Parathyroid adenoma (tissue), 2 donors: ENCODE data around the gene HNRNPA2B1.
"Not testable (repeated sequence)": the region's sequence is repeated elsewhere in the genome, so short reads cannot be mapped to it uniquely, and the experiment has no call there.

Experiments used
- H2AFZ ChIP-seq: fragments of 300-600 bp; sonication (generic); one replicate; pipeline ENCODE4 v1.7.0; 2017; ENCODE audit warnings: antibody characterized with exemption, mild to moderate bottlenecking
- H3K27ac ChIP-seq: fragments of 300-600 bp; sonication (generic); one replicate; pipeline ENCODE4 v1.7.0; 2017
- H3K27me3 ChIP-seq: fragments of 300-600 bp; sonication (generic); one replicate; pipeline ENCODE4 v1.7.0; 2017; ENCODE audit warnings: low read length; ENCODE audit not compliant: control insufficient read depth, insufficient read depth
- H3K36me3 ChIP-seq: fragments of 300-600 bp; sonication (generic); one replicate; pipeline ENCODE4 v1.7.0; 2017; ENCODE audit warnings: low read length; ENCODE audit not compliant: control insufficient read depth, insufficient read depth
- H3K4me1 ChIP-seq: fragments of 300-600 bp; sonication (generic); one replicate; pipeline ENCODE4 v1.7.0; 2017; ENCODE audit warnings: control low read depth
- H3K4me2 ChIP-seq: fragments of 300-600 bp; sonication (generic); one replicate; pipeline ENCODE4 v1.7.0; 2017; ENCODE audit warnings: low read length
- H3K4me3 ChIP-seq: fragments of 300-600 bp; sonication (generic); one replicate; pipeline ENCODE4 v1.7.0; 2017; ENCODE audit warnings: low read depth, low read length
- H3K79me2 ChIP-seq: fragments of 300-600 bp; sonication (generic); one replicate; pipeline ENCODE4 v1.7.0; 2017; ENCODE audit warnings: control low read depth
- H3K9ac ChIP-seq: fragments of 300-600 bp; sonication (generic); one replicate; pipeline ENCODE4 v1.7.0; 2017; ENCODE audit warnings: mild to moderate bottlenecking
- H3K9me3 ChIP-seq: fragments of 300-600 bp; sonication (generic); one replicate; pipeline ENCODE4 v1.7.0; 2017; ENCODE audit warnings: low read length; ENCODE audit not compliant: control insufficient read depth
- TF ChIP-seq, protein P1 (sequence below): fragments of 300-600 bp; sonication (generic); IDR thresholded peaks from one replicate; pipeline ENCODE4 v1.7.0; 2017; ENCODE audit warnings: antibody characterized with exemption, mild to moderate bottlenecking
- donor health status: primary hyperparathyroidism.

Gene HNRNPA2B1

DNA sequence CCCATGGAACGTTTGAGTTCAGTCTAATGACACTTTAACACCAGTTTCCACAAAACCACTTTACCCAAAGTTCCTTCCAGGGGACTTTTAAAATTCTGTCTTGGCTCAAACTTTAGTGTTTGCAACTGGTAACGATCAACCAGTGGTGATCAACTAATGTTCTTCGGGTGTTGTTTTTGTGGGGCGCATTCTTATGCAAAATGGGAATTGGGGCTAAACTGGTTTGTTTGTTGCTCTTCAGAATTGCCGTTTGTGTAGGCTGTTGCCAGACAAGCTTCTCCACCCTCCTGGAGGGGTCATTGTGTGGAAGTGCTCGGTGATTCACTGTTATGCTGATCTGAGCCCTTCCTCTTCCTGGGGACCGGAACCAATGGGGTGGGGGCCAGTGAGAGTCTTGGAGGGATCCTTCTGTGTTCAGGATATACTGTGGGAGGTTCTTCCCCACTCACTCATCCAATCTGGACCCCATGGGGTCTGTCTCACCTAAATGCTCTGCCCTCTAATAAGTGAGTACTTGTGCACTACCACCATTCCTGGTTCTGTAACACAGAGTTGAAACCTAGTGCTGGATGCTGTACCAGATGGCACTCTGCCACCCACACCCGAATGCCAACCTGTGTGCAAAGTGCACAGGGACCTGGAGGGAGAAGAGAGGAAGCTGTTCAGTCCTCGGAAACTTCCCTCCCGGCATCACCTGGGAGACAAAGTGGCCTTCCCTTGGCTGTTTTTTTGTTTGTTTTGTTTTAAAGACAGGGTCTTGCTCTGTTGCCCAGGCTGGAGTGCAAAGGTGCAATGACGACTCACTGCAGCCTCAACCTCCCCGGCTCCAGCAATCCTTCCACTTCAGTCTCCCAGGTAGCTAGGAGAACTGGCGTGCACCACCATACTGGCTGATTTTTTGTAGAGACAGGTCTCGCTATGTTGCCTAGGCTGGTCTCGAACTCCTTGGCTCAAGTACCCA is 46.4 kb downstream of the HNRNPA2B1 start:
- H3K4me2 ChIP-seq = no peak overlapping the region
- H3K27me3 ChIP-seq = no peaks in the 10 kb centered on the region
- H3K36me3 ChIP-seq = no peaks in the 10 kb centered on the region
- no peaks in the 10 kb centered on the region for H3K79me2 ChIP-seq
- no peak overlapping the region for H3K4me3 ChIP-seq
- H3K27ac ChIP-seq = no peak overlapping the region
- no peak overlapping the region for H2AFZ ChIP-seq
- no peaks in the 10 kb centered on the region for H3K9me3 ChIP-seq
- TF ChIP-seq, protein P1, sequence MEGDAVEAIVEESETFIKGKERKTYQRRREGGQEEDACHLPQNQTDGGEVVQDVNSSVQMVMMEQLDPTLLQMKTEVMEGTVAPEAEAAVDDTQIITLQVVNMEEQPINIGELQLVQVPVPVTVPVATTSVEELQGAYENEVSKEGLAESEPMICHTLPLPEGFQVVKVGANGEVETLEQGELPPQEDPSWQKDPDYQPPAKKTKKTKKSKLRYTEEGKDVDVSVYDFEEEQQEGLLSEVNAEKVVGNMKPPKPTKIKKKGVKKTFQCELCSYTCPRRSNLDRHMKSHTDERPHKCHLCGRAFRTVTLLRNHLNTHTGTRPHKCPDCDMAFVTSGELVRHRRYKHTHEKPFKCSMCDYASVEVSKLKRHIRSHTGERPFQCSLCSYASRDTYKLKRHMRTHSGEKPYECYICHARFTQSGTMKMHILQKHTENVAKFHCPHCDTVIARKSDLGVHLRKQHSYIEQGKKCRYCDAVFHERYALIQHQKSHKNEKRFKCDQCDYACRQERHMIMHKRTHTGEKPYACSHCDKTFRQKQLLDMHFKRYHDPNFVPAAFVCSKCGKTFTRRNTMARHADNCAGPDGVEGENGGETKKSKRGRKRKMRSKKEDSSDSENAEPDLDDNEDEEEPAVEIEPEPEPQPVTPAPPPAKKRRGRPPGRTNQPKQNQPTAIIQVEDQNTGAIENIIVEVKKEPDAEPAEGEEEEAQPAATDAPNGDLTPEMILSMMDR = no peak
- no peak overlapping the region for H3K9ac ChIP-seq
- H3K4me1 ChIP-seq = no peaks in the 10 kb centered on the region

DNA sequence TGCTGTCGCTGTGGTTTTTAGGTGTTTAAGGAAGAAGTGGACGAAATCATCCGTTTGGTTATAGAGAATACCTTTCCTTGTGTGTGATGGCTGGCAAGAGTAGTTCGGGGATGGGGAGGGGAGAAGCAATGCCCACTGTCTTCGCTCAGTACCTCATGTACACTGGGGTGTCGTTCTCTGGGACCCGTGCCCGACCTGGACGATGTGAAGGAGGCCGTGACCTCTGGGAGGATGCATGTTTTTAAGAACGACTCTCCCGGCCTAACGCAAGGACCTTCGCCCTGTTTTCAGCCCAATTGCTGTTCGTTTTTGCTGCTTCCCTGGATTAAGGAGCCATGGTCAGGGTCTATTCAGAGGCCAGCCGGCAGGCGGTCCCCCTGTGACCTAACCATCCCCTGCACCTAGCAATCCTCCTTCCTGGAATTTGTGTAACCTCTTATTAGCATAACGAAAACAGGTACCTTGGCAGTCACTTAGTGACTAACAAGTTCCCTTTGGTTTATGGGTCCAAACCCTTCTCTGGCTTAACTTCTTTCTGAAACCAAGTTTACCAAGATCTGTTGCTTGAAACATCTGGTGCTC is 47.2 kb downstream of the HNRNPA2B1 start:
- Histone ChIP-seq H3K4me2 (no peak overlapping the region), H3K27me3 (no peaks in the 10 kb centered on the region), H3K27ac (no peak overlapping the region), H3K79me2 (no peaks in the 10 kb centered on the region), H3K4me1 (no peaks in the 10 kb centered on the region), H3K9me3 (no peaks in the 10 kb centered on the region), H2AFZ (no peak overlapping the region), H3K4me3 (no peak overlapping the region), H3K36me3 (no peaks in the 10 kb centered on the region), H3K9ac (no peak overlapping the region)
- TF ChIP-seq, protein P1 = no peak

DNA sequence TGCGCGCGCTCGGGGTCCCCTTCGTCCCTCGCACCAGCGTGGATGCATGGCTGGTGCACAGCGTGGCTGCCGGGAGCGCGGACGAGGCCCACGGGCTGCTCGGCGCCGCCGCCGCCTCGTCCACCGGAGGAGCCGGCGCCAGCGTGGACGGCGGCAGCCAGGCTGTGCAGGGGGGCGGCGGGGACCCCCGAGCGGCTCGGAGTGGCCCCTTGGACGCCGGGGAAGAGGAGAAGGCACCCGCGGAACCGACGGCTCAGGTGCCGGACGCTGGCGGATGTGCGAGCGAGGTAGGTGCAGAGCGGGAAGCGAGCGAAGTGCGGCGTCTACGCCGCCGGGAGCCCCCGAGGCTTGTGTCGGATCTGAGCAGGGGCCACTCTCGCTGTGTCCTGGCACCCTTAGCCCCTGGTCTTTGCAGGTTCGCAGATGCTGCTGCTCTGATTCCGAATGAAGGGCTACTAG is 47.7 kb downstream of the HNRNPA2B1 start:
- not testable (repeated sequence) for H3K27ac ChIP-seq, H3K4me1 ChIP-seq, H3K9ac ChIP-seq

DNA sequence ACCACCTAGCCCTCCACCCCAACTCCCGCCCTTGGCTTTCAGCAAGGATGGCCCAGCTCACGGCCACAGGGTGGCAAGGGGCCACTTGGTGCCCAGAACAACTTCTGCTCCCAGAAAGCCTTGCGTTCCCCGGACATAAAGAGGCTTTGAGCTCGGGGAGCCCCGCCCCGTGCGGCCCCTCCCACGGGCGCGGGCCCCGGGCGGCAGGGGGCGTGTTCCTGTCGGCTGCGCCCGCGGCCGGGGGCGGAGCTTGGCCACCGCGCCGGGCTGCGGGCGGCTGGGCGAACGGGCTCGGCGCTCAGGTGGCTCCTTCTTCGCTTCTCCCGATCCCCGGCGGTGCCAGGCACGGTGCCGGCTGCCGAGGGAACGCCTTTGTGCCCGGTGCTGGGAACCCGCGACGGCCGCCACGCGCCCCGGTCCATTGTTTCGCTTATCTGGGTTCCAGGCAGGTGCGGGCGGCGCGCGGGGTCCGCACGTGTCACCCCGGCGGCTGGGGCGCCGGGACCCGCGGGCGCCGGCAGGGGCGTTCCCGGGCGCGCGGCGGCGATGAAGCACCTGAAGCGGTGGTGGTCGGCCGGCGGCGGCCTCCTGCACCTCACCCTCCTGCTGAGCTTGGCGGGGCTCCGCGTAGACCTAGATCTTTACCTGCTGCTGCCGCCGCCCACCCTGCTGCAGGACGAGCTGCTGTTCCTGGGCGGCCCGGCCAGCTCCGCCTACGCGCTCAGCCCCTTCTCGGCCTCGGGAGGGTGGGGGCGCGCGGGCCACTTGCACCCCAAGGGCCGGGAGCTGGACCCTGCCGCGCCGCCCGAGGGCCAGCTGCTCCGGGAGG is 48.4 kb downstream of the HNRNPA2B1 start, which contains the start of gene NFE2L3:
NFE2L3 (plus strand) TSS at position 246 of the 829 bp plus-strand sequence; CDS start at position 547, 301 bp downstream.
- Histone ChIP-seq H2AFZ (no peak within 1 kb of the TSS), H3K36me3 (no peaks in the 10 kb centered on the region), H3K27me3 (no peaks in the 10 kb centered on the region), H3K27ac (no peak within 1 kb of the TSS), H3K9ac (no peak within 1 kb of the TSS), H3K4me2 (peak within 1 kb of the TSS; percentile 65), H3K79me2 (no peaks in the 10 kb centered on the region), H3K4me3 (peak within 1 kb of the TSS; percentile 31), H3K4me1 (no peaks in the 10 kb centered on the region), H3K9me3 (no peaks in the 10 kb centered on the region)
- TF ChIP-seq, protein P1 = no peak

More for the DNA sequence above, 47.7 kb downstream of the HNRNPA2B1 start:
- H3K79me2 ChIP-seq, H3K4me3 ChIP-seq, H3K27me3 ChIP-seq, H2AFZ ChIP-seq, H3K9me3 ChIP-seq, H3K36me3 ChIP-seq: not testable (repeated sequence)
- peak overlapping the region; percentile 65 for H3K4me2 ChIP-seq

DNA sequence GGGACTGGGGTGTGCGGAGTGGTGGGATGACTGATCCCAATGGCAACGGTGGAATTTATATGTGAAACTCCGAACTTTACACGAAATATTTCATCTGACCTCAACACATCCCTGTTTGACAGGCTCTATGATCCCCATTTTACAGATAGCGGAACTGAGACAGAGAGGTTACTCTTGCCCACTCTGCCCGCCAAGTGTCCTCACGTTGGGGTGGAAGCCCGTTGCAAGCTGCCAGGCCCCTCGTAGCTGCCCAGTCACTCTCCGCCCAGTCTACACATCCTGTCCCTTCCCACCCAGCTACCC is 48.9 kb downstream of the HNRNPA2B1 start:
- TF ChIP-seq, protein P1 = no peak
- Histone ChIP-seq H2AFZ (no peak overlapping the region), H3K27me3 (no peaks in the 10 kb centered on the region), H3K9me3 (no peaks in the 10 kb centered on the region), H3K9ac (no peak overlapping the region), H3K36me3 (no peaks in the 10 kb centered on the region), H3K79me2 (no peaks in the 10 kb centered on the region), H3K4me3 (peak overlapping the region; percentile 31), H3K4me2 (peak overlapping the region; percentile 65), H3K4me1 (no peaks in the 10 kb centered on the region), H3K27ac (no peak overlapping the region)
